A549 (cell line): ENCODE measurements around the gene LRTM2. TPM values are rescaled to one million over a fixed set of nuclear protein-coding genes. Genes with fewer than 3 reads are reported as not detected.

Source experiments
- ATAC-seq, 2 experiments: fragments of 200-7000 bp in 1 of 2; fragments of >200 bp in 1 of 2; cut with Nextera tagmentation in 1 of 2; cut with Tn5 transposase in 1 of 2; 3 replicates each; pipeline versions ENCODE4 v1.8.0 to v1.9.1; 2018 to 2020; ENCODE audit warnings: mild to moderate bottlenecking in 1 of 2, moderate library complexity in 1 of 2
- CTCF ChIA-PET: fragments of 300-600 bp; sonication (Branson Sonifier 250); formaldehyde crosslinking; extraction: SDS; loops from one replicate; lab custom pipeline; 2021; ENCODE audit warnings: antibody characterized with exemption, inconsistent platforms; lab: Yijun Ruan, JAX
- POLR2A ChIA-PET: fragments of 350-600 bp; formaldehyde crosslinking; extraction: SDS; loops from one replicate; lab custom pipeline; 2021; ENCODE audit warnings: antibody characterized with exemption, inconsistent platforms; lab: Yijun Ruan, JAX
- DNase-seq, 2 experiments: peaks; one replicate each; pipeline versions ENCODE4 v3.0.0 to v3.0.0-alpha.2; 2011 to 2016; ENCODE audit warnings: low read depth in 1 of 2, low spot score in 1 of 2
- FAIRE-seq: peaks from 2 replicates; lab custom pipeline; 2011; peaks lifted over from hg19 to GRCh38; lab: Jason Lieb, UNC
- H3K27ac ChIP-seq, 2 experiments: fragments of >200 bp; sonication (Bioruptor Twin); formaldehyde crosslinking; 3 replicates each; pipeline ENCODE4 v1.5.1; 2016 to 2017
- H3K4me1 ChIP-seq: fragments of >200 bp; sonication (Bioruptor Twin); formaldehyde crosslinking; 3 replicates; pipeline ENCODE4 v1.6.1; 2016
- H3K4me2 ChIP-seq: fragments of >200 bp; sonication (Bioruptor Twin); formaldehyde crosslinking; 3 replicates; pipeline ENCODE4 v1.6.1; 2016
- H3K4me3 ChIP-seq: fragments of >200 bp; sonication (Bioruptor Twin); formaldehyde crosslinking; 3 replicates; pipeline ENCODE4 v1.5.1; 2016
- H3K9me3 ChIP-seq: fragments of >200 bp; sonication (Bioruptor Twin); formaldehyde crosslinking; 3 replicates; pipeline ENCODE4 v1.6.1; 2016
- CBX2 ChIP-seq: fragments of 200-600 bp; sonication (generic); IDR thresholded peaks from 2 replicates; pipeline ENCODE4 v1.6.1; 2016; ENCODE audit warnings: low read depth, mild to moderate bottlenecking, borderline replicate concordance
- CEBPB ChIP-seq, 2 experiments: fragments of >200 bp in 1 of 2; sonication (Bioruptor Twin) in 1 of 2; formaldehyde crosslinking in 1 of 2; IDR thresholded peaks; 2 replicates each; pipeline ENCODE4 v1.6.1; 2012 to 2016
- CHD2 ChIP-seq: fragments of 150-350 bp; IDR thresholded peaks from 2 replicates; pipeline ENCODE4 v1.6.1; 2014; ENCODE audit warnings: low read length; ENCODE audit not compliant: partially characterized antibody
- CHD4 ChIP-seq: fragments of 200-600 bp; sonication (generic); IDR thresholded peaks from 2 replicates; pipeline ENCODE4 v1.6.1; 2016; ENCODE audit warnings: antibody characterized with exemption, mild to moderate bottlenecking, borderline replicate concordance
- CTCF ChIP-seq: fragments of >200 bp; sonication (Bioruptor Twin); formaldehyde crosslinking; IDR thresholded peaks from 3 replicates; pipeline ENCODE4 v1.5.1; 2016
- EP300 ChIP-seq, 2 experiments: fragments of >200 bp; sonication (Bioruptor Twin); formaldehyde crosslinking; IDR thresholded peaks; 2 replicates in 1 of 2; 3 replicates in 1 of 2; pipeline ENCODE4 v1.6.1; 2016 to 2017
- FOSL2 ChIP-seq, 2 experiments: fragments of 450-650 bp in 1 of 2; fragments of >200 bp in 1 of 2; sonication (Bioruptor Twin) in 1 of 2; formaldehyde crosslinking; IDR thresholded peaks; 2 replicates each; pipeline versions ENCODE4 v1.5.0 to v1.6.1; 2016 to 2020; ENCODE audit warnings: mild to moderate bottlenecking in 1 of 2, moderate library complexity in 1 of 2
- GATA3 ChIP-seq: IDR thresholded peaks from 2 replicates; pipeline ENCODE4 v1.6.1; 2012; ENCODE audit warnings: borderline replicate concordance
- HOXA7 ChIP-seq: fragments of 250-450 bp; sonication (Bioruptor Pico); IDR thresholded peaks from 2 replicates; pipeline ENCODE4 v1.5.0; 2020; ENCODE audit warnings: mild to moderate bottlenecking, moderate library complexity
- HOXB13 ChIP-seq: fragments of 250-450 bp; sonication (Bioruptor Pico); IDR thresholded peaks from 2 replicates; pipeline ENCODE4 v1.5.0; 2020; ENCODE audit warnings: low read depth, mild to moderate bottlenecking, moderate library complexity
- HOXB5 ChIP-seq: fragments of 250-450 bp; sonication (Bioruptor Pico); IDR thresholded peaks from 2 replicates; pipeline ENCODE4 v1.5.0; 2020; ENCODE audit warnings: mild to moderate bottlenecking, moderate library complexity
- JUNB ChIP-seq: fragments of >200 bp; sonication (Bioruptor Twin); formaldehyde crosslinking; IDR thresholded peaks from 2 replicates; pipeline ENCODE4 v1.6.1; 2016
- KDM5A ChIP-seq: fragments of 200-600 bp; sonication (generic); IDR thresholded peaks from 2 replicates; pipeline ENCODE4 v1.6.1; 2016; ENCODE audit warnings: antibody characterized with exemption, mild to moderate bottlenecking
- NFE2L2 ChIP-seq: fragments of 150-350 bp; conservative IDR thresholded peaks from 2 replicates; pipeline ENCODE4 v1.6.1; 2014; ENCODE audit warnings: low read length
- NR3C1 ChIP-seq: fragments of >200 bp; sonication (Bioruptor Twin); formaldehyde crosslinking; IDR thresholded peaks from 3 replicates; pipeline ENCODE4 v1.6.1; 2017
- POLR2A ChIP-seq: IDR thresholded peaks from 2 replicates; pipeline ENCODE4 v1.6.1; 2012; ENCODE audit warnings: mild to moderate bottlenecking, low read length
- POLR2AphosphoS2 ChIP-seq: conservative IDR thresholded peaks from 2 replicates; pipeline ENCODE4 v1.6.1; 2012; ENCODE audit warnings: low read length, improper control_type of control experiment, inconsistent platforms
- RAD21 ChIP-seq, 2 experiments: fragments of >200 bp in 1 of 2; sonication (Bioruptor Twin) in 1 of 2; formaldehyde crosslinking in 1 of 2; IDR thresholded peaks in 1 of 2; conservative IDR thresholded peaks in 1 of 2; 2 replicates in 1 of 2; 3 replicates in 1 of 2; pipeline ENCODE4 v1.6.1; 2012 to 2018; ENCODE audit warnings: inconsistent platforms in 1 of 2
- RARB ChIP-seq: fragments of 250-450 bp; sonication (Bioruptor Pico); IDR thresholded peaks from 2 replicates; pipeline ENCODE4 v1.8.0; 2021; ENCODE audit warnings: mild to moderate bottlenecking, moderate library complexity
- RFX5 ChIP-seq: fragments of 450-650 bp; IDR thresholded peaks from 2 replicates; pipeline ENCODE4 v1.7.1; 2014; ENCODE audit warnings: antibody characterized with exemption, mild to moderate bottlenecking, moderate library complexity
- RNF2 ChIP-seq: fragments of 200-600 bp; sonication (generic); IDR thresholded peaks from 2 replicates; pipeline ENCODE4 v1.6.1; 2016; ENCODE audit warnings: low read depth, mild to moderate bottlenecking, antibody characterized with exemption, moderate library complexity, borderline replicate concordance
- SMC3 ChIP-seq: fragments of >200 bp; sonication (Bioruptor Twin); formaldehyde crosslinking; IDR thresholded peaks from 3 replicates; pipeline ENCODE4 v1.6.1; 2018; ENCODE audit warnings: inconsistent platforms
- SREBF2 ChIP-seq: fragments of 450-650 bp; IDR thresholded peaks from 2 replicates; pipeline ENCODE4 v1.6.1; 2014; ENCODE audit warnings: mild to moderate bottlenecking, moderate library complexity
- TFCP2L1 ChIP-seq: fragments of 250-450 bp; sonication (Bioruptor Pico); IDR thresholded peaks from 2 replicates; pipeline ENCODE4 v1.5.0; 2021; ENCODE audit warnings: mild to moderate bottlenecking
- TP53 ChIP-seq: fragments of 250-450 bp; sonication (Bioruptor Pico); IDR thresholded peaks from 2 replicates; pipeline ENCODE4 v1.5.0; 2021; ENCODE audit warnings: mild to moderate bottlenecking, moderate library complexity
- USF2 ChIP-seq: fragments of 450-650 bp; IDR thresholded peaks from 2 replicates; pipeline ENCODE4 v1.6.1; 2014; ENCODE audit warnings: antibody characterized with exemption
- ZC3H11A ChIP-seq: fragments of 450-650 bp; IDR thresholded peaks from 2 replicates; pipeline ENCODE4 v1.6.1; 2014; ENCODE audit warnings: antibody characterized with exemption, mild to moderate bottlenecking
- ZFP36 ChIP-seq: fragments of 450-650 bp; IDR thresholded peaks from 2 replicates; pipeline ENCODE4 v1.6.1; 2014; ENCODE audit warnings: borderline replicate concordance; ENCODE audit not compliant: partially characterized antibody
- ZSCAN20 ChIP-seq: fragments of 250-450 bp; sonication (Bioruptor Pico); IDR thresholded peaks from 2 replicates; pipeline ENCODE4 v1.8.0; 2022; ENCODE audit warnings: mild to moderate bottlenecking, moderate library complexity
- WGBS: methylation state at CpG from one replicate; pipeline ENCODE4 v1.1.6; 2017; ENCODE audit errors: missing lambda C conversion rate; 5-methylcytosine and 5-hydroxymethylcytosine counted together
- polyA plus RNA-seq, 4 experiments: library from polyadenylated mRNA; depleted of rRNA in 3 of 4; stranded (reverse); fragments of >200 nt; fragmentation: RNase III in 1 of 4; extraction: RNeasy Plus Mini Kit Qiagen cat#74134 plus additional on column Dnase treatment in 1 of 4; gene quantifications; 2 replicates in 3 of 4; 3 replicates in 1 of 4; pipeline ENCODE4 v1.2.3, GENCODE V29; 2011 to 2017
- TF ChIP-seq, protein P1 (sequence below): IDR thresholded peaks from 2 replicates; pipeline ENCODE4 v1.6.1; 2012
- TF ChIP-seq, protein P2 (sequence below): IDR thresholded peaks from 2 replicates; pipeline ENCODE4 v1.6.1; 2012
- TF ChIP-seq, protein P3 (sequence below): IDR thresholded peaks from 2 replicates; pipeline ENCODE4 v1.6.1; 2012; ENCODE audit warnings: low read depth, borderline replicate concordance

The LRTM2 gene
- polyA plus RNA-seq, 2 of the 4 experiments (the other 2 are of a cell fraction), result not detected

DNA sequence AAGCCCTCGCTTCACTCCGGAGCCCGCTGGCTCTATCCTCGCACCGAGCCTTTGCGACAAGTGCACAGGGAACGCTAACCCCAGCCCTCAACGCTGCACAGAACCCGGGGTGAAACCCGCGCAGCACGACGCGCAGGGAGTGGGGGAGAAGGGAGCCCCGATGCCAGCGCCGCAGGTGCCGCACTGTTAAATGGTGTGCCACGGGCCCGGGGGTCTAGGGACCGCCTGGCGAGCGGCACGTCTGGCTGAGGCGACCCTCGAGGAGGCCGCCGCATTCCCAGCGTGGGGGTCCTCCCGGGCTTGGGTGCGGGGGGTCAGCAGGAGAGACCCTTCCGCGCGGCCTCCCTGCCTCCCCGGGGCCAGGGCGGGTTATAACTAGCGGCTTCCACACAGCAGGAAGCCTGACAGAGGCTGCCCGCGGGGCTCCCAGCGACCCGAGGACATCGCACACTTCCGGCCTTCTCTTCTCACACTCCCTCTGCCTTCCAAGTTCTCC, 23.8 kb upstream of the LRTM2 start:
- ChIA-PET POLR2A (no interaction called here), CTCF (interaction anchor here (0.6 to 14.6 kb wide), 18 partner anchors 8 to 1687 kb away, joined by 3 to 483 read pairs (median 7); no protein-coding TSS in a partner anchor)
- FAIRE-seq (no peak), ATAC-seq (peak; percentile 16 to 37), DNase-seq (no peak)
- H3K4me1 ChIP-seq, result peaks cover 10% of the 10 kb centered on the region
- TF ChIP-seq TFCP2L1 (CRISPR knock-in tag), result no peak
- TF ChIP-seq ZFP36, result no peak
- TF ChIP-seq POLR2A, result no peak
- TF ChIP-seq CBX2, result no peak
- TF ChIP-seq, protein P1, sequence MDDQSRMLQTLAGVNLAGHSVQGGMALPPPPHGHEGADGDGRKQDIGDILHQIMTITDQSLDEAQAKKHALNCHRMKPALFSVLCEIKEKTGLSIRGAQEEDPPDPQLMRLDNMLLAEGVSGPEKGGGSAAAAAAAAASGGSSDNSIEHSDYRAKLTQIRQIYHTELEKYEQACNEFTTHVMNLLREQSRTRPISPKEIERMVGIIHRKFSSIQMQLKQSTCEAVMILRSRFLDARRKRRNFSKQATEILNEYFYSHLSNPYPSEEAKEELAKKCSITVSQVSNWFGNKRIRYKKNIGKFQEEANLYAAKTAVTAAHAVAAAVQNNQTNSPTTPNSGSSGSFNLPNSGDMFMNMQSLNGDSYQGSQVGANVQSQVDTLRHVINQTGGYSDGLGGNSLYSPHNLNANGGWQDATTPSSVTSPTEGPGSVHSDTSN, result no peak
- no peak for TF ChIP-seq SREBF2
- TF ChIP-seq FOSL2 (IDR thresholded peaks at IDR 0.05), result no peak
- TF ChIP-seq FOSL2 (CRISPR knock-in tag; IDR thresholded peaks at IDR 0.05), result no peak
- TF ChIP-seq RFX5, result no peak
- no peak for TF ChIP-seq HOXB5 (CRISPR knock-in tag)
- TF ChIP-seq CHD2, result no peak
- peak; percentile 34; the same call in 1 of the 2 replicates for TF ChIP-seq RNF2
- TF ChIP-seq KDM5A, result no peak
- no peak for TF ChIP-seq TP53 (CRISPR knock-in tag)
- no peak for TF ChIP-seq HOXA7 (CRISPR knock-in tag)
- TF ChIP-seq CEBPB (IDR thresholded peaks at IDR 0.05), result no peak
- TF ChIP-seq, protein P2, sequence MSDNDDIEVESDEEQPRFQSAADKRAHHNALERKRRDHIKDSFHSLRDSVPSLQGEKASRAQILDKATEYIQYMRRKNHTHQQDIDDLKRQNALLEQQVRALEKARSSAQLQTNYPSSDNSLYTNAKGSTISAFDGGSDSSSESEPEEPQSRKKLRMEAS, result peak; percentile 37; the same call in 1 of the 2 replicates
- TF ChIP-seq CTCF, result no peak
- TF ChIP-seq GATA3, result no peak
- no peak for TF ChIP-seq ZC3H11A
- TF ChIP-seq, protein P3, sequence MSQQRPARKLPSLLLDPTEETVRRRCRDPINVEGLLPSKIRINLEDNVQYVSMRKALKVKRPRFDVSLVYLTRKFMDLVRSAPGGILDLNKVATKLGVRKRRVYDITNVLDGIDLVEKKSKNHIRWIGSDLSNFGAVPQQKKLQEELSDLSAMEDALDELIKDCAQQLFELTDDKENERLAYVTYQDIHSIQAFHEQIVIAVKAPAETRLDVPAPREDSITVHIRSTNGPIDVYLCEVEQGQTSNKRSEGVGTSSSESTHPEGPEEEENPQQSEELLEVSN, result 0 out of 2 replicates have a peak, but pooled peaks have one; percentile 27
- TF ChIP-seq POLR2AphosphoS2, result no peak
- TF ChIP-seq HOXB13 (CRISPR knock-in tag), result no peak
- H3K27ac ChIP-seq, result peak overlapping the region; percentile 78 to 85
- no peaks in the 10 kb centered on the region for H3K9me3 ChIP-seq
- peak overlapping the region; percentile 98 for H3K4me2 ChIP-seq
- H3K4me3 ChIP-seq, result peak overlapping the region; percentile 54
- WGBS, result 18% methylated on average over 10 of the region's 43 CpGs

DNA sequence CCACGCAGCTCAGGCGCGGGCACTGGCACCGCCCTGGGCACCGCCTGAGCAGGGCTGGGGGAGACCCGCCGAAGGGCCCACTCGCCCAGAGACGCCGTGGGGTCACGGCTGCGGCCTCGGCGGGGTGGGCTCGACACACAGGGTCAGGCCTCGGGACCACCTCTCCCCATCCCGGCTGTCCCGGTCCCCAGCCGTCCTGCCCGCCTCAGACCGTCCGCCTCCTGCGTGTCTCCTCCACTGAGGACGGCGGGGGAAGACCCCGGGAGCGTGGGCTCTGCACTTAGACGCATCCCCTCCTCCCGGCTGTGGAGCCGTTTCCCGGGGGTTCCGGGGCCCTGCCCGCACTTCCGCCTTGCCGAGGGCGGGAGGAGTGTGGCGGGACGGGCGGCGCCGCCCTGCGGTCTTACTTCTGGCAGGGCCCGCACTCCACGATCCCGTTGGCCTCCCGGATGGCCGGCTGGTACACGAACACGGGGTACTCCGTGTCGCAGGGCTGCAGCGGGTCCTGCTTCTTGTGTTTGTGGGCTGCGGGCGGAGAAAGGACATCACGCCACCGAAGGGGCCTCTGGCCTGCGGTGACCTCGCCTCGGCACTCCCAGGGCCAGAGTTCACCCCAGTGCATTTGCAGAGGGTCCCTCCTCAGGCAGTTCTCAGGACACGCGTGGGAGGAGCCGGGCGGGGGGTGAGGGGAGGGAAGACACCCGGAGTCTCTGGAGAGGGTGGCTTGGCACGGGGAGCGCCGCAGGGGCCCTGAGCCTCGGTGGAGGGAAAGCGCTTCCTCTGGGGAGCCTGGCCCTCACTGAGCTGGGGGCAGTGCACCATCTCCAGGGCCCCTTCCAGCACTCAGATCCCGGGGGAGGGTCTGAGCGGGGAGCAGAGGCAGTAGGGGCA, 23.1 kb upstream of the LRTM2 start:
- H3K27ac ChIP-seq, result peak overlapping the region; percentile 78 to 85; a peak in 5 of 6 replicates
- no peaks in the 10 kb centered on the region for H3K9me3 ChIP-seq
- DNase-seq (no peak), FAIRE-seq (no peak), ATAC-seq (no peak)
- WGBS, result 87% methylated on average over 67 of the region's 71 CpGs
- ChIA-PET POLR2A (no interaction called here), CTCF (interaction anchor here (1.1 to 14.6 kb wide), 7 partner anchors 142 to 786 kb away, joined by 3 to 483 read pairs (median 4); no protein-coding TSS in a partner anchor)
- H3K4me1 ChIP-seq, result peaks cover 10% of the 10 kb centered on the region
- peak overlapping the region; percentile 98 for H3K4me2 ChIP-seq
- peak overlapping the region; percentile 54; the same call in 1 of the 3 replicates for H3K4me3 ChIP-seq
- TF ChIP-seq JUNB (no peak), ZSCAN20 (no peak), RARB (CRISPR knock-in tag) (no peak), HOXA7 (CRISPR knock-in tag) (no peak), SMC3 (no peak), NFE2L2 (no peak), NR3C1 (no peak), USF2 (no peak), EP300 (IDR thresholded peaks at IDR 0.05) (no peak), RAD21 (conservative IDR thresholded peaks at IDR 0.05 in 1 of 2, IDR thresholded peaks at IDR 0.05 in 1 of 2) (no peak), CHD4 (no peak)
